ENCODE measurements around the gene ASB7.
A peak's percentile ranks its signal among the peaks of the same experiment; 100 is the strongest.

Gene ASB7

DNA sequence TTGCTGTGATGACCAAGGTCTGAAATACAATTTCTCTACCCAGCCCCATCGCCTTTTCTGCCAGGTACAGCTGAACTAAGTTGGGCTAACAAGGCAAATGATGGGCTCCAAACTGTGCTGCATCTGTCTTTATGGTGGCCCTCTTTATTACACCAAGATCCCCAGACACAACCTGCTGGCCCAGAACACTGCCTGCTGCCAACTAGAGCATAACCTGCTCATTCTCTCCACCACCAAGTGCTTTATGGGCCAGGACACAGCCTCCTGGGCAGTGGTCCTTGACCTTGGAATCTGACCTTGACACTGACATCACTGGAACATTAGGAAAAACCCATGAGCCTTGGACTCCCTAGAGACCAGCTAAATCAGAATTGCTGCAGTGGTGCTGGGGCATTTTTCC is 3.7 kb upstream of the ASB7 start:
- no peak for DNase-seq (ENCODE audit: low read depth)

DNA sequence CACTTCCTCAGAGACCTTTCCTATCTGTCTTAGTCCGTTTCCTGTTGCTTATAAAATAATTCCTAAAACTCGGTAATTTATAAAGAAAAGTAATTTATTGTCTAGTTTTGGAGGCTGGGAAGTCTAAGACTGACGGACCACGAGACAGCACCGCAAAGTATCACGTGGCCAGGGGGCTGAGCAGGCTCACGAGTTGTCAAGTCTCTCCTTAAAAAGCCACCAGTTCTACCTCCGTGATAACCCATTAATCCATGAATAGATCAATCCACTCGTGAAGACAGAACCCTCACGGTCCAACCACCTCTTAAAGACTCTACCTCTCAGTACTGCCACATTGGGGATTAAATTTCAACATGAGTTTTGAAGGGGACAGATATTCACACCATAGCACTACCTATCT is 1.2 kb upstream of the ASB7 start:
- DNase-seq (ENCODE audit: low read depth), result no peak

DNA sequence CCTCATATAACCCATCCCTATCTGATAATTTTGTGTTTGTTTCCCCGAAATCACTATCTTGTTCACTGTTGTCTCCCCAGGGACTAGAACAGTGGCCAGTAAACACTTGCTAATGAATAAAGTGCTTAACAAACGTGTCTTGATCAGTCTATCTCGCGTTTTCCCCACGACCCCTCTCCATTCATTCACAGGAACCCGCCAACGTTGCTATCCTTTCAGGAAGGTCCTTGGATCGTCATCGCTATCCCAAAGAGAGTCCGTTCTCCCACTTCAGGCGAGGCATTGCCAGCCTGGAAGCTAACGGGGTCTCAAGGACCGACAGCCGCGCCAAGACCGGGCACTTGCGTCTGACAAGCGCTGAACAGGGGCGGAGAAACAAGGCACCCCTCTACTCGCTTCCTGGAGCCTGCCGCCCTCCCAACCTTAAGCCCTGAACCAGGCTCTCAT is 749 bp upstream of the ASB7 start:
- no peak for DNase-seq (ENCODE audit: low read depth)

DNA sequence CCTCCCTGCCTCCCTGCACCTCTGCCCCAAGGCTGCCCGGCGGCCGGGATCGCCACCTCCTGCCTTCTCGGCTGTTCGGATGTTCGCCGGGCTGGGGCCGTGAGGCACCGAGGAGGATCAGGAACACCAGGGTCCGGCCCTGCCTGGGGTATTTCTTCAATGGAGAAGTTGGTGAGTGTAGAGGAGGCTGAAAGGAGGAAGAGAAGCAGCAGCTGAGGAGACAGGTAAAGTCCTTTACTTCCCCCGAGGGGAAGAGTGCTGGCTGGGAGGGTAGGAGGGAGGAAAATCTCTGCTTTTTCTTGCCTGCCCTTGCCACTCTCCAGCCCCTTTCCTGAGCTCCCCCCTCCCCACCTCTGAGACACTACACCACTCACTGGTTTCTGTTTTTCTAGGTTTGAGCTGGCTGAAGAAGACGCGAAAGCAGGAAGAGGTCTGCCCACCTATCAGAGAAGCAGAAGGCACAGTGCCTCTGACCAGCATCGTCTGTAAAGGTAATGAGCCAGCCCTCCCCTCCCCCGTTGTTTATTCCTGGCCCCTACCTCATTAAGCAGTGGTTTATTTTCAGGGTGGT is 519 bp downstream of the ASB7 start:
- DNase-seq (ENCODE audit: low read depth), result peak; percentile 20

DNA sequence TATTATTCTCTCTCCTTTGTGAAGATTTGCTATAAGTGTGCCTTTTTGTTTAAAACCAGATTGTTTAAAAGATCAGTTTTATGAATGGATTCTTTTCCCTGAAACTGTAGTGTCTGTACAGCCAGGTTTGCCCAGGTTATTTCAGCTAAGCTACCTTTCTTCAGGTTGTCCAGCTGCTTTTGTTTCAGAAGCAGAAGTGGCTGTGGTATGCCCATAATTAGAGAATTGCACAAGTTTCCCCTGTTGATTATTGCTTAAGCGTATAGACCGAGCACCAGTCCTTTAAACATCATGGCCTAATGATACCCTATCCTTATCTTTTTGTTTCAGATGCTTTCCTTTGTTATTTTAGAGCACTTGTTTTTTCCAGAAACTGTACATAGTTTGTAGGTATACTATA is 10.2 kb downstream of the ASB7 start:
- DNase-seq (ENCODE audit: low read depth), result no peak

DNA sequence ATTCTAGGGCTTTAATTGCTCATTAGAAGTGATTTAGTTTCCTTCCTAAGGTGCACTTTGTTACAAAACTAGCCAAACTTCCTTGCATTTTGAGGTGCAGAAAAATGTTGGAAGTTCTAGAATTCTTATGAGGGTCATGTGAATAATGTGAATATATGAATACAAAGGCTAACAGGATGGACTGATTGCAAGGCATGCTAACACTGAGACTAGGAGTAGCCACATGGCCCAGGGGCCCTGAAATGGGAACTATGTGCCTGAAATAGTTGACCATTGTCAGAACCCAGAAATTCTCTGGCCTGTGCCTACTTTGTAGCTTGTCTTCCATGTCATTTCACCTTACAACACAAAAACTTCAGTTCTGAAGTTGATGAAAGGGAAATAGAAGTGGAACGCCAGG is 10.8 kb downstream of the ASB7 start:
- no peak for DNase-seq (ENCODE audit: low read depth)

DNA sequence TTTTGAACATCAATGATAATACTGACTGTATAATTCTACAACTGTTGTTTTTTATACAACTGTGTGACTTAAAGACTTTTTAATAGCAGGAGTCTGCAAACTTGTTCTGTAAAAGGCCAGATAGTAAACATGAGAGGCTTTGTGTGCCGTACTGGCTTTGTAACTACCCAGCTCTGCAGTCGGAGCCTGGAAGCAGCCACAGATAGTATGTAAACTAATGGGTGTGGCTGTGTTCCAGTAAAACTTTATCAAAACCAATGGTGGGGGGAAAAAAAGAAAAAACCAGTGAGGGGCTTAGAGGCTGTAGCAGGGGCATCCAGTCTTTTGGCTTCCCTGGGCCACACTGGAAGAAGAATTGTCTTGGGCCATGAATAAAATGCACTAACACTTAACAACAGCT is 11.9 kb downstream of the ASB7 start:
- no peak for DNase-seq (ENCODE audit: low read depth)

DNA sequence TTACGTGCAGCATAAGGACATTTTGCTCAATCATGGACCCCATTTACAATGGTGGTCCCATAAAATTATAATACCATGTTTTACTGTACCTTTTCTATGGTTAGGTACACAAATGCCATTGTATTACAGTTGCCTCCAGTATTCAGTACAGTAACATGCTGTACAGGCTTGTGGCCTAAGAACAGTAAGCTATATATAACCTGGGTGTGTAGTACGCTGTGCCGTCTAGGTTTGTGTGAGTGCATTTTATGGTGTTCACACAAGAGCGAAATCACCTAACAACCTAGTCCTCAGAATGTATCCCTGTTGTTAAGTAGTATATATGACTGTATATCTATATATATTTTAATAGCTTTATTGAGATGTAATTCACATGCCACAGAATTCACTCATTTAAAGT is 12.5 kb downstream of the ASB7 start:
- DNase-seq (ENCODE audit: low read depth), result no peak

DNA sequence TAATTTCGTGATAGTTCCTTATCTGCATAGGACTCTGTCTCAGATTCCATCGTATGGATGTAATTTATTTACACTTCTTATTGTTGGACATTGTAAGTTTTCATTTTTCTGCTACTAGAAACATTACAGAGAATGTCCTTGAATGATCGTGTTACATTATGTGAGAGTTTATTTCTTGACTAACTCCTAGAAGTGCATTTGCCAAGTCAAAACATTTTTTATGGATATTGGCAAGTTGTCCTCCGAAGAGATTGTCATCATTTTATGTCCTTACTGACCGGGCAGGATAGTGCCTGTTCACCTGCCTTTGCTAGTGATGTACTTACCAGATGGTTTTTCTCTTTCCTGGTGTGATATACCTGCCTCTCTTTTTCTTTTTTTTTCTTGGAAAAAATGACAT is 13.4 kb downstream of the ASB7 start:
- DNase-seq (ENCODE audit: low read depth), result no peak

DNA sequence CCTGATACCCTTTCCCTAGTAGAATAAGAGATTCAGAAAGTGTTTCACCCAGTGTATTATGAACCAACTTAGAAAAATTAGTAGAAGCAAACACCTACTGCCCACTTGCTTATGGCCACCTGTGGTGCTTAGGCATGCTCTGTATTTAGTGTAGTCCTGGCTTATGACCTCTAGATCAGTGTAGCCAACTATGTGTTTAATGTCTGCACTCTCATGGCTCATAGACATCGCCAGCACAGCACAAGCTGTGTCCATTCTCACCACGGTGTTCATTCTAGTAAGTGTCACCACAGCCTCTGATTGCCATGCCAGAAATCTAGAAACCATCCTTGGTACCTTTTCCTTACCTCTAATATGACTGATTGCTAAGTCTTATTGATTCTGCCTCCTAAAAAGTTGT is 14.3 kb downstream of the ASB7 start:
- no peak for DNase-seq (ENCODE audit: low read depth)

DNA sequence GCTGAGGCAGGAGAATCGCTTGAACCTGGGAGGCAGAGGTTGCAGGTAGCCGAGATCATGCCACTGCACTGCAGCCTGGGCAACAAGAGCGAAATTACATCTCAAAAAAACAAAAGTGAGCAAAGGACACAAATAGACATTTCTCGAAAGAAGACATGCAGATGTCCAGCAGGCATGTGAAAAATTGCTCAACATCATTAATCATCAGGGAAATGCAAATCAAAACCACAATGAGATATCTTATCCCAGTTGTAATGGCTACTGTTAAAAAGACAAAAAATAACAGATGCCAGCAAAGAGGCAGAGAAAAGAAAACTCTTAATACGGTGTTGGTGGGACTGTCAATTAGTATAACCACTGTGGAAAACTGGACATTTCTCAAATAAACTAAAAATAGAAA is 20.9 kb downstream of the ASB7 start:
- DNase-seq (ENCODE audit: low read depth), result no peak

DNA sequence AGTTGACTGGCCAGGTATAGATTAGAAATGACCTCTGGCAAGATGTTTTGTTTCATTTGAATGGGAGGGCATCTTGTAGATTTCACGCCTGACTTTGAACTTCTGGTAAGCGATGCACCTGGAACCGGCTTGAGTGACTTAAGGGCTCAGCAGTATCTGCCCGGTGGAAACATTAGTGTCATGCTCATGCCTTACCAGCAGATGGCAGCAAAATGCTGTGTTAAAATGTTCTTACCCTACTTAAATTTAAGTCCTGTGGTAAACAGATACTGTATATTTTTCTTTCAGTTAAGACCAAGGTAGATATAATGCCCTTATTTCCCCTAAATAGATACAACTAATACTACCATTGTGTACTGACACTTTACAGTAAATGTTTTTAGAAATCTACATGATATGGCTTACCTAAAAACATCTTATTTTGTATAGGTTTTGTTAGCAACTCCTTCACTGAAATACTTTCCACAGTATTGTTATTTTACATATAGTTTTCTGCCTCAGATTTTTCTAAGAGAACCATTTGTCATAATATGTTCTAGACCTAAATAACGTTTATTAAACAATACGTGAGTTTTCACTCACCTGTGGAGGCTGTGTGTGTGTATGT is 25.5 kb downstream of the ASB7 start:
- peak; percentile 43 for DNase-seq (ENCODE audit: low read depth)

DNA sequence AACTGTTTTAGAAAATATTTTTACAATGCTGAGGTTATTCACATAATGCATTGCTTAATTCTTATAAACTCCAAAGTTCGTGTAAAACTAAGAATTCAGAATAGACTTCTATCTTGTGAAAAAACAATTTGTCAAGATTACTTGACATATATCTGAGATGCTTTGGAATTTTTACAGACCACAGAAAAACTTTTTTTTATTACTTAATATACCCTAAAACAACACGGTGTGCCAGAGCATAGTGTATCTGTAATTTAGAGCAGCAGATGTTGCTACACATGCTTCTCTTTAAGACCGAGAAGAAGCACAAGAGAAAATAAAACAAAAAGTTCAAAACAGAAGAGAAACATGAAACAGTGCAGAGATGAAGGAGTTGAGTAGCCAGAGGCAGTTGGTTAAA is 26.4 kb downstream of the ASB7 start:
- DNase-seq (ENCODE audit: low read depth), result no peak

DNA sequence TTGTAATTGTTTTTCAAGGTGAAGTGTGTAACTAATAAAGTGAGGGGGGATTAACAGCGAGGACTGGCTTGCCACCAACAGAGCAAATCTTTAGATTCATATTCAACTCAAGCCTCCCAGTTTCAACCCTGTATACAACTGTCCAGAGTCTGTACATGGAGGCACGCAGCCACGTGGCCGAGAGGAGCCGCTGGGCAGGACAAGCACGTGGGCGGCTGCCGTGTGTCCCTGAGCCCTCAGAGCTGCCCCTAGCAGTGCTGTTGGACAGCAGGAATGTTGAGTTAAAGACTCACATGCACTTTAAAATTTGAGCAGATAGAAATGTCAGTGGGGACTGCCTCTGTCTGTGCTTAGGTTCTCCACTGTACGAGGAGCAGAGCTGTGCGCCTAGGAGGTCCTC is 29.4 kb downstream of the ASB7 start:
- DNase-seq (ENCODE audit: low read depth), result no peak

DNA sequence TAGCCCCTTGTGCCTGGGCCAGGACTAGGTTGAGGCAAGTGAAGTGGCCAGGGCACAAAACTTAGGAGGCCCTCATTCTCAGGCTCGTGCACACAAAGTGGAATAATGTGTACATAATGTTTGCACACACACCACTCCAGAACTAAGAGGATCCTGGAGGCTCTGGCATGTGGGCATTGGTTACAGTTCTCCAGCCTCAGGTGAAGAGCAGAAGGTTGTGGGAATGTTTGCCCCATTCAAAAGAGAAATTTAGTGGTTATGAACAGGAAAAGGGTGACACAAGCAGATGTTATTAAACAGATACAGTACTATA is 31.3 kb downstream of the ASB7 start:
- DNase-seq (ENCODE audit: low read depth), result no peak

DNA sequence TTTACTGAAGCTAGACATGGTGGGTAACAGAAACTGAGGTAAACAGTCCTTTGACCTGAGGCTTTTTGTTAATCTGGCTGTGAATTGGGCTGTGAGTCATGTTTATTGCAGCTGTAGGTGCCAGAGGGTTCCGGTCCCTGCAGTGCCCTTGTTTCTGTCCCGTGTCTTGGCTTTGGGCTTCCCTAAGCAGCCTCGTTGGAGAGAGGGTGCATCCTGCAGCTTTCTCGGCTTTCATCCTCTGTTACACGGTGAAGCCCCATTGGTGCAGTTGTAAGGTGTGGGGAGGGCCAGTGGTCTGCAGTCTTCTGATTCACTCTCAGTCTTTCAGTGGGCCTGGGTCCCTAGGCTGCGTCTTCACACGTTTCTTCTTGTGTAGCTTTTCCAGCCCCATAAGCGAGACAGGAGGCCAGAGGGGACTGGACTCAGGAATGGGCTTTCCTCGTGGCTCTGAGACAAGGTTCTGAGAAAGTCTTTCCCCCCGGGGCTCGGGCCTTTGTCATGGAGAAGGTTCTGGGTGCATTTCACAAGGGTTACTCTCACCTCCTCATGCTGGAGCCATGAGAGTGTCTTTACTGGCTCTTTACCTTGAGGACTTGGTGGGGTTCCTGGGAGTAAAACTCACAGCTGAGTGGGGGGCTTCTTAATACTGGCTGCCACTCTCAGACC is 33.1 kb downstream of the ASB7 start:
- no peak for DNase-seq (ENCODE audit: low read depth)

DNA sequence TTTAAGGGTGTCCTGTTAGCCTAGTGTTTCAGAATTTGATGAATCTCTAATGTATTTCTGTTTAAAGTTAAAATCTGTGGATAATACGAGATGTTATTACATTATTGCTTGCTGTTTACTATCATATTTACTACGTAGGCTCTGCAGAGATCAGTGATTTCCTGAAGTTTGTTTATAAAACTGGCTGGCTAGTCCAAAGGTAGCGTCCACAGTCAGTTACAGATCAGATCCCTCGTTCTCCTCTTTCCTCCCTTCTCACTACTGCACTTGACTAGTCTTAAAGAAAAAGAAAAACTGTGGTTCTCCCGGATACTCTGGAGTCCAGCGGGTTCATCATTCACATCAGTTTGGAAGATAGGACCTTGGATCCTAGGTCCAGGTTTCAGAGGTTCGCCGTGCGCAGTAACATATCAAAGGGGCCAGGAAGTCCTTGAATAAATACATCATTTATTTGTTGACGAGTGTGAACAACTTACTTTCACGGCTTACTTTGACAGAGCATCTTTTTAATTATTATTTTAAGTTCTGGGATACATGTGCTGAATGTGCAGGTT is 35.9 kb downstream of the ASB7 start:
- DNase-seq (ENCODE audit: low read depth), result no peak

DNA sequence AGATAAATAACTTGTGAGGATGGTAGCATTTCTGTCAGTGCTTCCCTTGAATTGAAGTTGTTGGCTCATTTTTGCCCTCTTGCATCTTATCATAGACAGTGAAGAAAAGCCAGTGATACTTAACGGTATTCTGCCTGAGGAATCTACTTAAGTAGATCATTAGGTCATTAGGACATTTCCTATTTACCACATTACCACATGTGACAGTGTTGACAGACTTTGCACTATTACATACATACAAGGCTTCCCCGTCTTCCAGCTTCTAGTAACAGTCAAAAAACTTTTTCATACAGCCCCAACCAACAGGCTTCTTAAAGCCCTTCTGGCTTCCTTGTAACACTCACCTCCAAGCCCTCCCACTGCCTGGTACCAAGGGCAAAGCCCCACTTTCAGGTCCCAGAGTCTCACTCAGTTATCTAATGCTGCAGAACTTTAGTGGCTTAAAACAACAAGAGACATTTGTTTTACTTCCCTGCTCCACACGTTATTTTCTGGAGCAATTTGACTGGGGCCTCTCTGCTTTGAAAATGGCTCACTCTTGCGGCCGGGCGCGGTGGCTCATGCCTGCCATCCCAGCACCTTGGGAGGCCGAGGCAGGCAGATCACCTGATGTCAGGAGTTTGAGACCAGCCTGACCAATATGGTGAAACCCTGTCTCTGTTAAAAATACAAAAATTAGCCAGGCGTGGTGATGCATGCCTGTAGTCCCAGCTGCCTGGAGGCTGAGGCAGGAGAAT is 40.0 kb downstream of the ASB7 start:
- DNase-seq (ENCODE audit: low read depth), result no peak

DNA sequence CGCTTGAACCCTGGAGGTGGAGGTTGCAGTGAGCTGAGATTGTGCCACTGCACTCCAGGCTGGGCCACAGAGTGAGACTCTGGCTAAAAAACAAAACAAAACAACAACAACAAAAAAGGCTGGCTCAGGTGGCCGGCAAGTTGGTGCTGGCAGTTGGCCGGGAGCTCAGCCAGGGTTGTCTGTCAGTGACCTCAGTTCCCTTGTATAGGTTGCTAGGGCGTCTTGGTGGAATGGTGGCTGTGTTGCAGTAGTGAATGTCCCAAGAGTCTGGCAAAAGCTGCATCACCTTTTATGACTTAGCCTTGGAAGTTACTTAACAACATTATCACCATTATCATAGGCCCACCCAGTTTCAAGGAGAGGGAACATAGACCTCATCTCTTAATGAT is 40.6 kb downstream of the ASB7 start:
- no peak for DNase-seq (ENCODE audit: low read depth)

DNA sequence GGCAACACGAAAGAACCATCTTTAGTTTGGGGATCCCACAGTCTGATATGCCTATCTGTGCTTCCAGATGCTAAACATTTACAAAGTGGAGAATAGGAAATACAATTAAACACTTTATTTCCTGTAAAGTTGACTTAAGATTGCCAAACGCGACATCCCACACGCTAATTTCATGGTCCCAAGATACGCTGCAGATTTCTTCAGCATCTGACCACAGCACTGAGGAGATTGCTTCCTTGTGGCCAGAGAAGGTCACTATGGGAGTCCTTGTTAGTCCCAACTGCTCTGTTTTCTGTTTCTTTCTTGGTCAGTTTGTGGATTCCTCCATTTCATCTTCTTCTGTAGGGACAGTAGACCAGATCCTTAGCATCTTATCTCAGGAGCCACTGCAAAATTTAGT is 43.3 kb downstream of the ASB7 start:
- DNase-seq (ENCODE audit: low read depth), result no peak

DNA sequence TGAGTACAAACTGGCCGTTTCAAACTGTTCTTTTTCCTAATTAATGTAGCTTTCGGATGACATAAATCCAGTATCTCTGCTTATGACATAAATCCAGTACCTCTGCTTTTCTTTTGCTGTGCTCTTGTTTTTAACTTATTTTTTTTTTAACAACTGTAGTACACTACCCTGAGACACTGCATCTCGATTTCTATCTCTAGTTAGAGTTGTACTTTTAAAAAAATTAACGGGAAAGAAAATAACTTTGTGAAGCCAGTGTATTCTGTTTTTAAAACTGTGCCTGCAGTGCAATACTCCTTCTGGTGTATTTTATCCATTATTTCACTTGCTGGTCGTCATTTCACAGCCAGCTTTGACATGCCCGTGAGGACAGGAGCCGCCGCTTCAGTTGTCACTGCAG is 46.6 kb downstream of the ASB7 start:
- no peak for DNase-seq (ENCODE audit: low read depth)

DNA sequence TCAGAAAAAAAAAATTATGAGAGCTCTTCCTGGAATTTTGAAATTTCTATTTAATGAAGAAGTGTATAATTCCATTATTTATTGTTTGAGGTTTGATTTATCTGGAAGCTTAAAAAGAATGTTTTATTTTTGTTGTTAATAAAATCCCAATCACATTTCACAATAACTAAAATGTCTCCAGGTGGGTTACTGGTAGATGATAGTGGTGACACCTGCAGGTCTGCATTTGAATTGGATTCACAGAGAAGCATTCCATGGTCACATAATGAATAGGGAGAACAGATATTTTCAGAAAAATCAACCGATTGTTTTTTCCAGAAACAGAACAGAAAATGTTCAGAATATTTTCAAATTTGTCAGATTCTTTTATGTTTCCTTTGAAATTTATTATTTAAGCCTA is 48.3 kb downstream of the ASB7 start:
- no peak for DNase-seq (ENCODE audit: low read depth)

DNA sequence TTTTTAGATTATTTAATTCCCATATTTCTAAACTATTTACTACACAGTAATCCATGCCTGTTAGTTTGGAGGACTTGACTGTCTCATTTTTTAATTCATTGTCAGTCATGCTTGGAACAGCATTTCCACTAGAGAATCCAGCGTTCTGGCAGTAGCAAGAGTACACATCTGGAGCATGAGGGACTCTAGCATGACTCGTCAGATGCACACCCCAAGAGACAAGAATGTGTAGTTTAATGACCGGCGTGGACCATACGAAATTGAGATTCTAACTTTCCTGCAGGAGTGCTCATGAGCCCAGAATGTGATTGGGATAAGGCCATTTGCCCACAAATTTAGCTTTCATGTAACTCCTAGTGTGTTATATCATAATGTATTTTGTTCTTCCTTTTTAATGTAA is 48.9 kb downstream of the ASB7 start:
- DNase-seq (ENCODE audit: low read depth), result no peak
